Keratinocyte (primary cell): ENCODE measurements around the gene PXYLP1. TPM values are rescaled to one million over a fixed set of nuclear protein-coding genes. Genes with fewer than 3 reads are reported as not detected.

Experiments
- DNase-seq: peaks from one replicate; pipeline ENCODE4 v3.0.0-alpha.2; 2011; ENCODE audit warnings: low read depth, missing footprints, low spot score
- FAIRE-seq: peaks from 2 replicates; lab custom pipeline; 2011; peaks lifted over from hg19 to GRCh38; lab: Jason Lieb, UNC
- H2AFZ ChIP-seq: 2 replicates; pipeline ENCODE4 v1.6.0; 2012; ENCODE audit warnings: low read length, control low read depth, inconsistent platforms; ENCODE audit not compliant: control insufficient read depth
- H3K27ac ChIP-seq: 2 replicates; pipeline ENCODE4 v1.5.1; 2011; ENCODE audit warnings: low read length; ENCODE audit not compliant: control insufficient read depth, insufficient read depth
- H3K27me3 ChIP-seq: 3 replicates; pipeline ENCODE4 v1.6.0; 2011; ENCODE audit warnings: low read length; ENCODE audit not compliant: control insufficient read depth, insufficient read depth; ENCODE audit errors: extremely low read depth
- H3K36me3 ChIP-seq, 2 experiments: 2 replicates in 1 of 2; 3 replicates in 1 of 2; pipeline ENCODE4 v1.5.1; 2011; ENCODE audit warnings: low read length in 2 of 2, mild to moderate bottlenecking in 1 of 2; ENCODE audit not compliant: control insufficient read depth in 2 of 2, insufficient read depth in 2 of 2; ENCODE audit errors: extremely low read depth in 1 of 2
- H3K4me1 ChIP-seq: 3 replicates; pipeline ENCODE4 v1.5.1; 2011; ENCODE audit warnings: low read length; ENCODE audit not compliant: control insufficient read depth, insufficient read depth; ENCODE audit errors: extremely low read depth
- H3K4me2 ChIP-seq: 3 replicates; pipeline ENCODE4 v1.6.0; 2011; ENCODE audit warnings: low read depth, low read length; ENCODE audit not compliant: control insufficient read depth, insufficient read depth; ENCODE audit errors: extremely low read depth
- H3K4me3 ChIP-seq, 3 experiments: fragments of 200-600 bp in 1 of 3; sonication (generic) in 1 of 3; 2 replicates in 2 of 3; 3 replicates in 1 of 3; pipeline ENCODE4 v1.5.1; 2011 to 2016; ENCODE audit warnings: low read length in 3 of 3, mild to moderate bottlenecking in 3 of 3, control low read depth in 2 of 3, inconsistent platforms in 1 of 3, low read depth in 1 of 3, mixed read lengths in 1 of 3, mixed run types in 1 of 3, moderate library complexity in 1 of 3; ENCODE audit not compliant: control insufficient read depth in 2 of 3, insufficient read depth in 2 of 3; ENCODE audit errors: extremely low read depth in 1 of 3
- H3K79me2 ChIP-seq: 2 replicates; pipeline ENCODE4 v1.6.0; 2012; ENCODE audit warnings: low read length; ENCODE audit not compliant: control insufficient read depth, insufficient read depth
- H3K9ac ChIP-seq: 3 replicates; pipeline ENCODE4 v1.6.0; 2011; ENCODE audit warnings: low read length; ENCODE audit not compliant: control insufficient read depth, insufficient read depth; ENCODE audit errors: extremely low read depth
- H3K9me1 ChIP-seq: 3 replicates; pipeline ENCODE4 v1.6.0; 2011; ENCODE audit warnings: low read length; ENCODE audit not compliant: control insufficient read depth, insufficient read depth; ENCODE audit errors: extremely low read depth
- H3K9me3 ChIP-seq: 2 replicates; pipeline ENCODE4 v1.5.1; 2012; ENCODE audit warnings: low read depth, low read length; ENCODE audit not compliant: control insufficient read depth
- H4K20me1 ChIP-seq: 3 replicates; pipeline ENCODE4 v1.6.0; 2011; ENCODE audit warnings: low read length; ENCODE audit not compliant: control insufficient read depth, insufficient read depth; ENCODE audit errors: extremely low read depth
- CTCF ChIP-seq, 3 experiments: IDR thresholded peaks in 1 of 3; conservative IDR thresholded peaks in 1 of 3; optimal IDR thresholded peaks in 1 of 3; 2 replicates in 2 of 3; 3 replicates in 1 of 3; pipeline versions ENCODE3 to v1.5.1; 2011; ENCODE audit warnings: low read length in 3 of 3, mild to moderate bottlenecking in 3 of 3, moderate library complexity in 2 of 3, control low read depth in 1 of 3, inconsistent platforms in 1 of 3; ENCODE audit not compliant: insufficient read depth in 2 of 3; ENCODE audit errors: extremely low read depth in 1 of 3
- EZH2 ChIP-seq: IDR thresholded peaks from one replicate; pipeline ENCODE4 v1.6.1; 2012; ENCODE audit warnings: inconsistent platforms, mild to moderate bottlenecking, low read length, moderate library complexity
- dilution Hi-C: fragments of 300-500 bp; cut with MboI; formaldehyde crosslinking; loops from one replicate; pipeline ENCODE4 v1.7.0; 2020; ENCODE audit warnings: low sequenced_read_pairs; ENCODE audit not compliant: extremely low pct_ligation_motif_present
- polyA plus RNA-seq, 5 experiments: library from polyadenylated mRNA; depleted of rRNA in 3 of 5; stranded (reverse) in 3 of 5; stranded (forward) in 1 of 5; unstranded in 1 of 5; fragments of >200 nt; gene quantifications; 1 replicate in 1 of 5; 2 replicates in 3 of 5; 3 replicates in 1 of 5; pipeline versions ENCODE4 v1.2.1 to v1.2.3, GENCODE V29; 2011 to 2012; ENCODE audit warnings: missing spikeins in 2 of 5, low read depth in 1 of 5, low replicate concordance in 1 of 5

PXYLP1 gene
- polyA plus RNA-seq, 1 donor (not counting 4 experiments of a cell fraction or from before 2014, with no cell fraction given) = 3.0 TPM

- no peak overlapping the region for H3K4me2 ChIP-seq
- no peak for FAIRE-seq
- no peaks in the 10 kb centered on the region for H3K36me3 ChIP-seq
- H2AFZ ChIP-seq = no peak overlapping the region
- TF ChIP-seq CTCF (optimal IDR thresholded peaks at IDR 0.05 in 1 of 3, IDR thresholded peaks at IDR 0.05 in 1 of 3, conservative IDR thresholded peaks at IDR 0.05 in 1 of 3; ENCODE audit: extremely low read depth in 1 of 3, insufficient read depth in 2 of 3, low read length in 3 of 3) = no peak
- TF ChIP-seq EZH2 = no peak
- H3K79me2 ChIP-seq = no peaks in the 10 kb centered on the region
- no peaks in the 10 kb centered on the region for H3K27me3 ChIP-seq
- H3K4me1 ChIP-seq = peaks cover 7% of the 10 kb centered on the region
- H3K27ac ChIP-seq = no peak overlapping the region
- no peak for DNase-seq
- no peaks in the 10 kb centered on the region for H3K9me3 ChIP-seq
- no peaks in the 10 kb centered on the region for H4K20me1 ChIP-seq
- dilution Hi-C loops = no loop called here
- H3K9me1 ChIP-seq = no peaks in the 10 kb centered on the region
- no peak overlapping the region for H3K9ac ChIP-seq
- no peak overlapping the region for H3K4me3 ChIP-seq
Observed at GRCh38 chr3:141246958-141247301, 15.3 kb downstream of the PXYLP1 start.

- H3K4me1 ChIP-seq = no peaks in the 10 kb centered on the region
- TF ChIP-seq EZH2 (no peak), CTCF (optimal IDR thresholded peaks at IDR 0.05 in 1 of 3, IDR thresholded peaks at IDR 0.05 in 1 of 3, conservative IDR thresholded peaks at IDR 0.05 in 1 of 3; ENCODE audit: extremely low read depth in 1 of 3, insufficient read depth in 2 of 3, low read length in 3 of 3) (no peak)
- DNase-seq (no peak), FAIRE-seq (no peak)
- no peak overlapping the region for H3K4me3 ChIP-seq
- H3K9me3 ChIP-seq = no peaks in the 10 kb centered on the region
- H3K9ac ChIP-seq = no peak overlapping the region
- H3K79me2 ChIP-seq = no peaks in the 10 kb centered on the region
- H3K36me3 ChIP-seq = no peaks in the 10 kb centered on the region
- no peak overlapping the region for H3K27ac ChIP-seq
- dilution Hi-C loops = no loop called here
- no peaks in the 10 kb centered on the region for H3K9me1 ChIP-seq
- H2AFZ ChIP-seq = no peak overlapping the region
- no peak overlapping the region for H3K4me2 ChIP-seq
- no peaks in the 10 kb centered on the region for H4K20me1 ChIP-seq
- H3K27me3 ChIP-seq = no peaks in the 10 kb centered on the region
Observed at GRCh38 chr3:141248064-141248463, 16.4 kb downstream of the PXYLP1 start.
